K562 (cell line): Measurements from ENCODE around the gene WBP1L. TPM values are rescaled to one million over a fixed set of nuclear protein-coding genes. Genes with fewer than 3 reads are reported as not detected.

Source experiments
- FOXK1 ChIP-seq: sonication (generic); formaldehyde crosslinking; IDR thresholded peaks from 2 replicates; pipeline ENCODE4 v1.8.0; 2022; ENCODE audit warnings: missing genetic modification reagents, mild to moderate bottlenecking, borderline replicate concordance
- GMEB1 ChIP-seq: fragments of 250-450 bp; sonication (Bioruptor Pico); IDR thresholded peaks from 2 replicates; pipeline ENCODE4 v1.4.0; 2020; ENCODE audit warnings: mild to moderate bottlenecking
- MBD2 ChIP-seq: sonication (generic); IDR thresholded peaks from 2 replicates; pipeline ENCODE4 v1.6.1; 2016; ENCODE audit warnings: low read depth, borderline replicate concordance
- NCOA1 ChIP-seq: fragments of 450-650 bp; IDR thresholded peaks from 2 replicates; pipeline ENCODE4 v1.6.1; 2016; ENCODE audit warnings: low read depth
- OTX1 ChIP-seq: fragments of 450-650 bp; formaldehyde crosslinking; IDR thresholded peaks from 2 replicates; pipeline ENCODE4 v1.4.0; 2022; ENCODE audit warnings: mild to moderate bottlenecking
- POLR2B ChIP-seq: fragments of 450-650 bp; IDR thresholded peaks from 2 replicates; pipeline ENCODE4 v1.6.1; 2018; ENCODE audit warnings: low read depth; ENCODE audit not compliant: partially characterized antibody
- PPARD ChIP-seq: fragments of 250-450 bp; sonication (Bioruptor Pico); IDR thresholded peaks from 2 replicates; pipeline ENCODE4 v1.8.0; 2022; ENCODE audit warnings: inconsistent platforms, mild to moderate bottlenecking, moderate library complexity
- REST ChIP-seq, 2 experiments: fragments of 450-650 bp; formaldehyde crosslinking in 1 of 2; IDR thresholded peaks; 2 replicates each; pipeline versions ENCODE4 v1.4.0 to v1.6.1; 2014 to 2020; ENCODE audit warnings: mild to moderate bottlenecking in 2 of 2, borderline replicate concordance in 1 of 2, low read depth in 1 of 2
- ZNF277 ChIP-seq: fragments of 250-450 bp; sonication (Bioruptor Pico); IDR thresholded peaks from 2 replicates; pipeline ENCODE4 v1.8.0; 2022; ENCODE audit warnings: inconsistent platforms, mild to moderate bottlenecking, moderate library complexity, borderline replicate concordance
- ZNF282 ChIP-seq: sonication (generic); formaldehyde crosslinking; IDR thresholded peaks from 2 replicates; pipeline ENCODE4 v1.8.1; 2023; ENCODE audit warnings: missing genetic modification reagents
- ZNF655 ChIP-seq: fragments of 250-450 bp; sonication (Bioruptor Pico); IDR thresholded peaks from 2 replicates; pipeline ENCODE4 v1.5.0; 2021
- polyA plus RNA-seq, 8 experiments: library from polyadenylated mRNA; depleted of rRNA in 4 of 8; stranded (reverse) in 5 of 8; unstranded in 3 of 8; fragments of >200 nt; fragmentation: Nextera tagmentation in 2 of 8; fragmentation: Illumina TruSeq in 1 of 8; extraction: Ambion mirVana in 2 of 8; extraction: Trizol in 1 of 8; gene quantifications; 2 replicates each; pipeline versions ENCODE4 v1.2.1 to v1.2.3, GENCODE V29; 2011 to 2014; ENCODE audit warnings: inconsistent platforms in 1 of 8, missing spikeins in 1 of 8
- total RNA-seq, 7 experiments: library from RNA; depleted of rRNA in 6 of 7; stranded (reverse); fragments of >200 nt in 6 of 7; fragmentation: Illumina TruSeq in 2 of 7; extraction: Trizol in 2 of 7; gene quantifications; 2 replicates each; pipeline versions ENCODE4 v1.2.1 to v1.2.3, GENCODE V29; 2011 to 2021; ENCODE audit warnings: low replicate concordance in 1 of 7
- TF ChIP-seq, protein P1 (sequence below), 3 experiments: fragments of 200-800 bp in 1 of 3; sonication (Bioruptor generic) in 1 of 3; sonication (generic) in 1 of 3; formaldehyde crosslinking in 1 of 3; IDR thresholded peaks; 2 replicates each; pipeline versions ENCODE4 v1.6.1 to v1.8.0; 2016 to 2022; ENCODE audit warnings: mild to moderate bottlenecking in 2 of 3, missing compliant biosample characterization in 2 of 3, missing genetic modification characterization in 2 of 3, missing genetic modification reagents in 1 of 3

WBP1L gene
- total and polyA plus RNA-seq, 9 of the 15 experiments (the other 6 are each of a cell fraction or from before 2014, with no cell fraction given): 3.2 to 14.4 (median 11.3) TPM

DNA sequence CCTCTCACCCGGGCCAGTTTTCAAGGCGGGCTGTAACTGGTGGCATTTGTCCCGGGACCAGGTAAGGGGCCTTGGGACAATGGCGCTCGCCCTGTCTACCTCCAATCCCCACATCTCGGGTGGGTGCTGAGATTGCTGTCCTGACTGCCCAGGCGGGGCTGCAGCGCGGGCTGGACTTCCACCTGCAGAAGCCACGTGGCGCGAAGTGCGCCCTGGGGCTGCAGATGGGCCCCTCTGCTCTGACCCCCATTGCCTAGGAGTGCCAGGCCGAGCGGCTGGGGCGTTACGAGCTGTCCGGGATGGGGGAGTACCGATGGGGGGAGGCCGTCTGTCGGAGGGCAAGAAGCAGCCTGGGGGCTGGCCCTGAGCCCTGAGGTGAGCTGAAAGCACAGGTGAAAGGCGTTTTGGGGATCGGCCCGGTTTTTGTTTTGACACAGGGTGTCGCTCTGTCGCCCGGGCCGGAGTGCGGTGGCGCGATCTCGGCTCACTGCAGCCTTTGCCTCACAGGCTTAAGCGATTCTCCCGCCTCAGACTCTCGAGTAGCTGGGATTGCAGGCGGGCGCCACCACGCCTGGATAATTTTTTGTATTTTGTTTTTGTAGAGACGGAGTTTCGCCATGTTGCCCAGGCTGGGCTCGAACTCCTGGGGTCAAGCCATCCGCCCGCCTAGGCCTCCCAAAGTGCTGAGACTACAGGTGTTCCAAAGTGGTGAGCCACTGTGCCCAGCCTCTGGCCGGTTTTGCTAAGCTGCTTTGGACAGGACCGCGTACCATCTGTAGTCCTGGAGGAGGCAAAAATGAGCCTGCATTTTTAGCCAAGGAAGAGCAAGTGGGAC is 28.9 kb upstream of the WBP1L start, which contains the start of gene SFXN2 (continued):
- TF ChIP-seq REST (IDR thresholded peaks at IDR 0.05; ENCODE audit: borderline replicate concordance) (no peak), REST (CRISPR knock-in tag; IDR thresholded peaks at IDR 0.05; ENCODE audit: low read depth) (no peak), FOXK1 (CRISPR knock-in tag) (no peak), NCOA1 (no peak), OTX1 (CRISPR knock-in tag) (no peak), ZNF655 (CRISPR knock-in tag) (no peak), ZNF277 (CRISPR knock-in tag) (no peak), GMEB1 (CRISPR knock-in tag) (no peak), PPARD (no peak), POLR2B (no peak), MBD2 (no peak), ZNF282 (CRISPR knock-in tag) (no peak)
- TF ChIP-seq, protein P1, sequence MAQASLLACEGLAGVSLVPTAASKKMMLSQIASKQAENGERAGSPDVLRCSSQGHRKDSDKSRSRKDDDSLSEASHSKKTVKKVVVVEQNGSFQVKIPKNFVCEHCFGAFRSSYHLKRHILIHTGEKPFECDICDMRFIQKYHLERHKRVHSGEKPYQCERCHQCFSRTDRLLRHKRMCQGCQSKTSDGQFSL (CRISPR knock-in tag; IDR thresholded peaks at IDR 0.05): peak; percentile 50; the same call in 1 of the 2 replicates
- TF ChIP-seq, protein P1 (tag; IDR thresholded peaks at IDR 0.05): no peak
